ENCODE measurements around the gene SLC32A1.

Gene SLC32A1

GRCh38 chr20:38723848-38724625 lies at the start of gene SLC32A1:
TSS of gene SLC32A1 (plus strand) at chr20:38724486. CDS start at chr20:38724725, 239 bp downstream.
- Mint-ChIP-seq H3K36me3 (ENCODE audit: insufficient read depth) (peaks cover 31% of the 10 kb centered on the region), H3K27ac (ENCODE audit: low read depth) (peak within 1 kb of the TSS; percentile 32), H3K27me3 (peaks cover 97% of the 10 kb centered on the region), H3K4me3 (peak within 1 kb of the TSS; percentile 57), H3K4me1 (peaks cover 41% of the 10 kb centered on the region), H3K9me3 (no peaks in the 10 kb centered on the region)
- DNase-seq (ENCODE audit: low spot score in 2 of 2) (no peak), ATAC-seq (replicated peaks; ENCODE audit: extremely low read depth, poor library complexity, severe bottlenecking) (no peak)

GRCh38 chr20:38674765-38675133 lies 49.5 kb upstream of the SLC32A1 start:
- H3K27ac Mint-ChIP-seq (ENCODE audit: low read depth): no peak overlapping the region

GRCh38 chr20:38676576-38676975 lies 47.7 kb upstream of the SLC32A1 start:
- peaks cover 17% of the 10 kb centered on the region for H3K4me1 Mint-ChIP-seq
- H3K4me3 Mint-ChIP-seq: no peak overlapping the region
- H3K27me3 Mint-ChIP-seq: peaks cover 16% of the 10 kb centered on the region
- DNase-seq (ENCODE audit: low spot score in 2 of 2): no peak
- H3K9me3 Mint-ChIP-seq: no peaks in the 10 kb centered on the region
- no peak overlapping the region for H3K27ac Mint-ChIP-seq (ENCODE audit: low read depth)
- ATAC-seq (replicated peaks; ENCODE audit: extremely low read depth, poor library complexity, severe bottlenecking): no peak
- peaks cover 2% of the 10 kb centered on the region for H3K36me3 Mint-ChIP-seq (ENCODE audit: insufficient read depth)

More at GRCh38 chr20:38674765-38675133, 49.5 kb upstream of the SLC32A1 start:
- Mint-ChIP-seq H3K4me1 (peaks cover 17% of the 10 kb centered on the region), H3K4me3 (peak overlapping the region; percentile 83), H3K36me3 (ENCODE audit: insufficient read depth) (peaks cover 2% of the 10 kb centered on the region), H3K27me3 (peaks cover 6% of the 10 kb centered on the region), H3K9me3 (no peaks in the 10 kb centered on the region)
- DNase-seq (ENCODE audit: low spot score in 2 of 2) (no peak), ATAC-seq (replicated peaks; ENCODE audit: extremely low read depth, poor library complexity, severe bottlenecking) (no peak)

- no peaks in the 10 kb centered on the region for H3K4me1 Mint-ChIP-seq
- H3K27me3 Mint-ChIP-seq: peaks cover 57% of the 10 kb centered on the region
- ATAC-seq (replicated peaks; ENCODE audit: extremely low read depth, poor library complexity, severe bottlenecking) (no peak), DNase-seq (ENCODE audit: low spot score in 2 of 2) (no peak)
- H3K9me3 Mint-ChIP-seq: no peaks in the 10 kb centered on the region
- H3K36me3 Mint-ChIP-seq (ENCODE audit: insufficient read depth): no peaks in the 10 kb centered on the region
- no peak overlapping the region for H3K27ac Mint-ChIP-seq (ENCODE audit: low read depth)
- no peak overlapping the region for H3K4me3 Mint-ChIP-seq
These were observed 43.6 kb upstream of the SLC32A1 start for GRCh38 chr20:38680500-38681306.

- no peak overlapping the region for H3K27ac Mint-ChIP-seq (ENCODE audit: low read depth)
- H3K9me3 Mint-ChIP-seq: no peaks in the 10 kb centered on the region
- no peak for ATAC-seq (replicated peaks; ENCODE audit: extremely low read depth, poor library complexity, severe bottlenecking)
- DNase-seq (ENCODE audit: low spot score in 2 of 2): no peak
- no peaks in the 10 kb centered on the region for H3K4me1 Mint-ChIP-seq
- H3K27me3 Mint-ChIP-seq: peaks cover 94% of the 10 kb centered on the region
- no peaks in the 10 kb centered on the region for H3K36me3 Mint-ChIP-seq (ENCODE audit: insufficient read depth)
- H3K4me3 Mint-ChIP-seq: no peak overlapping the region
These were observed 39.0 kb upstream of the SLC32A1 start for GRCh38 chr20:38685271-38685670.

- ATAC-seq (replicated peaks; ENCODE audit: extremely low read depth, poor library complexity, severe bottlenecking) (no peak), DNase-seq (ENCODE audit: low spot score in 2 of 2) (no peak)
- Mint-ChIP-seq H3K9me3 (no peaks in the 10 kb centered on the region), H3K27me3 (peaks cover 94% of the 10 kb centered on the region), H3K4me3 (no peak overlapping the region), H3K4me1 (no peaks in the 10 kb centered on the region), H3K36me3 (ENCODE audit: insufficient read depth) (no peaks in the 10 kb centered on the region), H3K27ac (ENCODE audit: low read depth) (no peak overlapping the region)
These were observed 38.3 kb upstream of the SLC32A1 start for GRCh38 chr20:38685853-38686473.

- Mint-ChIP-seq H3K9me3 (peaks cover 12% of the 10 kb centered on the region), H3K4me1 (no peaks in the 10 kb centered on the region), H3K36me3 (ENCODE audit: insufficient read depth) (no peaks in the 10 kb centered on the region), H3K4me3 (no peak overlapping the region), H3K27ac (ENCODE audit: low read depth) (no peak overlapping the region), H3K27me3 (peaks cover 34% of the 10 kb centered on the region)
- no peak for ATAC-seq (replicated peaks; ENCODE audit: extremely low read depth, poor library complexity, severe bottlenecking)
- peak; percentile 24 to 31 for DNase-seq (ENCODE audit: low spot score in 2 of 2)
These were observed 31.6 kb upstream of the SLC32A1 start for GRCh38 chr20:38692436-38693411.

- Mint-ChIP-seq H3K27me3 (peaks cover 15% of the 10 kb centered on the region), H3K4me1 (no peaks in the 10 kb centered on the region), H3K36me3 (ENCODE audit: insufficient read depth) (no peaks in the 10 kb centered on the region), H3K4me3 (no peak overlapping the region), H3K27ac (ENCODE audit: low read depth) (no peak overlapping the region), H3K9me3 (peaks cover 10% of the 10 kb centered on the region)
- ATAC-seq (replicated peaks; ENCODE audit: extremely low read depth, poor library complexity, severe bottlenecking) (no peak), DNase-seq (ENCODE audit: low spot score in 2 of 2) (no peak)
These were observed 27.0 kb upstream of the SLC32A1 start for GRCh38 chr20:38697306-38697705.

GRCh38 chr20:38698541-38698940 lies 25.7 kb upstream of the SLC32A1 start:
- peaks cover 28% of the 10 kb centered on the region for H3K27me3 Mint-ChIP-seq
- no peak for DNase-seq (ENCODE audit: low spot score in 2 of 2)
- H3K36me3 Mint-ChIP-seq (ENCODE audit: insufficient read depth): no peaks in the 10 kb centered on the region
- no peak for ATAC-seq (replicated peaks; ENCODE audit: extremely low read depth, poor library complexity, severe bottlenecking)
- no peak overlapping the region for H3K4me3 Mint-ChIP-seq
- peaks cover 7% of the 10 kb centered on the region for H3K9me3 Mint-ChIP-seq
- H3K27ac Mint-ChIP-seq (ENCODE audit: low read depth): no peak overlapping the region
- no peaks in the 10 kb centered on the region for H3K4me1 Mint-ChIP-seq

GRCh38 chr20:38700141-38700540 lies 24.1 kb upstream of the SLC32A1 start:
- DNase-seq (ENCODE audit: low spot score in 2 of 2) (no peak), ATAC-seq (replicated peaks; ENCODE audit: extremely low read depth, poor library complexity, severe bottlenecking) (no peak)
- Mint-ChIP-seq H3K36me3 (ENCODE audit: insufficient read depth) (no peaks in the 10 kb centered on the region), H3K27ac (ENCODE audit: low read depth) (no peak overlapping the region), H3K4me3 (no peak overlapping the region), H3K9me3 (no peaks in the 10 kb centered on the region), H3K27me3 (peaks cover 41% of the 10 kb centered on the region), H3K4me1 (no peaks in the 10 kb centered on the region)

- Mint-ChIP-seq H3K27me3 (peaks cover 41% of the 10 kb centered on the region), H3K36me3 (ENCODE audit: insufficient read depth) (no peaks in the 10 kb centered on the region), H3K27ac (ENCODE audit: low read depth) (no peak overlapping the region), H3K4me1 (no peaks in the 10 kb centered on the region), H3K9me3 (no peaks in the 10 kb centered on the region), H3K4me3 (no peak overlapping the region)
- ATAC-seq (replicated peaks; ENCODE audit: extremely low read depth, poor library complexity, severe bottlenecking): no peak
- no peak for DNase-seq (ENCODE audit: low spot score in 2 of 2)
These were observed 23.4 kb upstream of the SLC32A1 start for GRCh38 chr20:38700926-38701325.

GRCh38 chr20:38703526-38703925 lies 20.8 kb upstream of the SLC32A1 start:
- ATAC-seq (replicated peaks; ENCODE audit: extremely low read depth, poor library complexity, severe bottlenecking) (no peak), DNase-seq (ENCODE audit: low spot score in 2 of 2) (no peak)
- no peak overlapping the region for H3K4me3 Mint-ChIP-seq
- no peaks in the 10 kb centered on the region for H3K36me3 Mint-ChIP-seq (ENCODE audit: insufficient read depth)
- H3K9me3 Mint-ChIP-seq: no peaks in the 10 kb centered on the region
- H3K27me3 Mint-ChIP-seq: peaks cover 56% of the 10 kb centered on the region
- no peaks in the 10 kb centered on the region for H3K4me1 Mint-ChIP-seq
- H3K27ac Mint-ChIP-seq (ENCODE audit: low read depth): no peak overlapping the region

Data from central memory CD8-positive, alpha-beta T cell (primary cell).